IMR-90 (cell line): ENCODE results near the gene IQGAP2.

ENCODE experiments used
- BHLHE40 ChIP-seq: fragments of 150-350 bp; IDR thresholded peaks from 2 replicates; pipeline ENCODE4 v1.6.1; 2016; ENCODE audit warnings: mild to moderate bottlenecking, low read depth, low read length
- CHD1 ChIP-seq: IDR thresholded peaks from 2 replicates; pipeline ENCODE4 v1.6.1; 2012; ENCODE audit warnings: low read depth, low read length, improper control_type of control experiment
- FOS ChIP-seq: fragments of 150-350 bp; IDR thresholded peaks from 2 replicates; pipeline ENCODE4 v1.6.1; 2016; ENCODE audit warnings: low read depth, low read length
- MAZ ChIP-seq: IDR thresholded peaks from 2 replicates; pipeline ENCODE4 v1.6.1; 2012; ENCODE audit warnings: low read depth, mild to moderate bottlenecking, low read length, improper control_type of control experiment, moderate library complexity, borderline replicate concordance
- POLR2A ChIP-seq: IDR thresholded peaks from 2 replicates; pipeline ENCODE4 v1.6.1; 2012; ENCODE audit warnings: mild to moderate bottlenecking, low read depth, low read length
- RAD21 ChIP-seq: IDR thresholded peaks from 2 replicates; pipeline ENCODE4 v1.6.1; 2012; ENCODE audit warnings: low read length, improper control_type of control experiment
- SMC3 ChIP-seq: fragments of 150-350 bp; IDR thresholded peaks from 2 replicates; pipeline ENCODE4 v1.6.1; 2016; ENCODE audit warnings: low read depth, mild to moderate bottlenecking, antibody characterized with exemption, low read length, moderate library complexity
- TF ChIP-seq, protein P1 (sequence below): conservative IDR thresholded peaks from 2 replicates; pipeline ENCODE4 v1.5.1; 2012; ENCODE audit warnings: mild to moderate bottlenecking, low read depth, low read length, improper control_type of control experiment
- TF ChIP-seq, protein P2 (sequence below): fragments of 150-350 bp; IDR thresholded peaks from 2 replicates; pipeline ENCODE4 v1.6.1; 2016; ENCODE audit warnings: low read depth, mild to moderate bottlenecking, low read length, moderate library complexity, borderline replicate concordance
- TF ChIP-seq, protein P3 (sequence below): fragments of 150-350 bp; IDR thresholded peaks from 2 replicates; pipeline ENCODE4 v1.6.1; 2017; ENCODE audit warnings: mild to moderate bottlenecking, antibody characterized with exemption, low read length, low read depth

DNA sequence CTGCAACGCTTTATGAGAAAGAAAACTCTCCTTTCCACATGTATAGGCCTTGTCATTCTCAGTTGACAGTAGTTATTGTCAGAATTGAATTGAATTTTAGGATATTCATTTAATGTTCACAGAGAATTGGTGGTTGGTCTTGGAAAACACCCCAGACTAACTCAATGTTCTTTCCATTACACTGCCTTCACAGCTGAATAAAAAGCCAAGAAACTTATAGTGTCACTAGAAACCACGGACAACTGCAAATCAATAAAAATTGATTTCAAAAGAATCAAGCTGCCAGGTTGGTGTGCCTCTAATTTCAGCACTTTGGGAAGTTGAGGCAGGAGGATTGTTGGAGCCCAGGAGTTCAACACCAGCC, 38.9 kb upstream of the IQGAP2 start:
- TF ChIP-seq, protein P1, sequence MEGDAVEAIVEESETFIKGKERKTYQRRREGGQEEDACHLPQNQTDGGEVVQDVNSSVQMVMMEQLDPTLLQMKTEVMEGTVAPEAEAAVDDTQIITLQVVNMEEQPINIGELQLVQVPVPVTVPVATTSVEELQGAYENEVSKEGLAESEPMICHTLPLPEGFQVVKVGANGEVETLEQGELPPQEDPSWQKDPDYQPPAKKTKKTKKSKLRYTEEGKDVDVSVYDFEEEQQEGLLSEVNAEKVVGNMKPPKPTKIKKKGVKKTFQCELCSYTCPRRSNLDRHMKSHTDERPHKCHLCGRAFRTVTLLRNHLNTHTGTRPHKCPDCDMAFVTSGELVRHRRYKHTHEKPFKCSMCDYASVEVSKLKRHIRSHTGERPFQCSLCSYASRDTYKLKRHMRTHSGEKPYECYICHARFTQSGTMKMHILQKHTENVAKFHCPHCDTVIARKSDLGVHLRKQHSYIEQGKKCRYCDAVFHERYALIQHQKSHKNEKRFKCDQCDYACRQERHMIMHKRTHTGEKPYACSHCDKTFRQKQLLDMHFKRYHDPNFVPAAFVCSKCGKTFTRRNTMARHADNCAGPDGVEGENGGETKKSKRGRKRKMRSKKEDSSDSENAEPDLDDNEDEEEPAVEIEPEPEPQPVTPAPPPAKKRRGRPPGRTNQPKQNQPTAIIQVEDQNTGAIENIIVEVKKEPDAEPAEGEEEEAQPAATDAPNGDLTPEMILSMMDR, result no peak
- TF ChIP-seq CHD1, result no peak
- TF ChIP-seq RAD21, result no peak
- no peak for TF ChIP-seq SMC3
- TF ChIP-seq POLR2A, result no peak
- no peak for TF ChIP-seq MAZ
- TF ChIP-seq, protein P2, sequence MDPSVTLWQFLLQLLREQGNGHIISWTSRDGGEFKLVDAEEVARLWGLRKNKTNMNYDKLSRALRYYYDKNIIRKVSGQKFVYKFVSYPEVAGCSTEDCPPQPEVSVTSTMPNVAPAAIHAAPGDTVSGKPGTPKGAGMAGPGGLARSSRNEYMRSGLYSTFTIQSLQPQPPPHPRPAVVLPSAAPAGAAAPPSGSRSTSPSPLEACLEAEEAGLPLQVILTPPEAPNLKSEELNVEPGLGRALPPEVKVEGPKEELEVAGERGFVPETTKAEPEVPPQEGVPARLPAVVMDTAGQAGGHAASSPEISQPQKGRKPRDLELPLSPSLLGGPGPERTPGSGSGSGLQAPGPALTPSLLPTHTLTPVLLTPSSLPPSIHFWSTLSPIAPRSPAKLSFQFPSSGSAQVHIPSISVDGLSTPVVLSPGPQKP, result no peak
- no peak for TF ChIP-seq BHLHE40
- TF ChIP-seq, protein P3, sequence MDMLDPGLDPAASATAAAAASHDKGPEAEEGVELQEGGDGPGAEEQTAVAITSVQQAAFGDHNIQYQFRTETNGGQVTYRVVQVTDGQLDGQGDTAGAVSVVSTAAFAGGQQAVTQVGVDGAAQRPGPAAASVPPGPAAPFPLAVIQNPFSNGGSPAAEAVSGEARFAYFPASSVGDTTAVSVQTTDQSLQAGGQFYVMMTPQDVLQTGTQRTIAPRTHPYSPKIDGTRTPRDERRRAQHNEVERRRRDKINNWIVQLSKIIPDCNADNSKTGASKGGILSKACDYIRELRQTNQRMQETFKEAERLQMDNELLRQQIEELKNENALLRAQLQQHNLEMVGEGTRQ, result no peak
- no peak for TF ChIP-seq FOS
